ENCODE data around the gene RTL10.

The RTL10 gene

DNA sequence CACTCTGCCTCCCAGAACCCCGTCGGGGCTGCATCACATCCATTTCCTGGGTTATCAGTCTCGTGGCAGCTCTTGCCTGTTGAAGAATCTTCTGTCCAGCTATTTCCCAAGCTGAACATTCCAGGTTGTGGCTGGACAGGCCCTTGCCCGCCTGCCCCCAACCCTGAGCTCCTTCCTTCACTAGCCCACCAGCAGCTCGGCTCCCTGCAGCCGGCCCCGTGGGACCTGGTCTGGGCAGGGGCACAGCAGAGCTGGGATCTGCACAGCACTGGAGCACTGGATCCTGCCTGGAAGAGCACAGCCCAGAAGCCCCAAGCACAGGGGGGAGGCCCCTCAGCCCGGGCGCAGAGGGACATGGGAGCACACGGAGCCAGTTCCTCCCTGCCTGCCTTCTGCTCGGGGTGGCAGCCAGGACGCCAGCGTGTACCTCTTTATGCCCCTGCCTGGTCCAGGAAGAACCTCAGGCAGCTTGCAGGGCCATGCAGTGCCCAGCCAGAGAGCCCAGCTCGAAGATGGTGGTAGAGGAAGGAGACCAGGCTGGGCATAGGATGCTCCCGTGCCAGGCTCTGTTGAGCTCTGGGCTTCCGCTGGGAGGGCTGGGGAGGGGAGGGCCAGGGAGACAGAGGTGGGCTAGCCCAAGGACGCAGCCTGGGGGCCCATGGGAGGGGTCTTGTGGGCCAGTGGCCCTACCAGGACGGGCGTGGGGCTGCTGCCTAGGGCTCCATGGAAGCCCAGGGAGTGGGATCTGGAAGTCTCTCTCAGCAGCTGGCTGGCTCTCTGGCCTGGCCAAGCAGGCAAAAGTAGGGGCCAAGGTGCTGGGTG, 16.6 kb upstream of the RTL10 start:
- H3K4me1 ChIP-seq, result no peaks in the 10 kb centered on the region
- no peaks in the 10 kb centered on the region for H3K79me2 ChIP-seq

DNA sequence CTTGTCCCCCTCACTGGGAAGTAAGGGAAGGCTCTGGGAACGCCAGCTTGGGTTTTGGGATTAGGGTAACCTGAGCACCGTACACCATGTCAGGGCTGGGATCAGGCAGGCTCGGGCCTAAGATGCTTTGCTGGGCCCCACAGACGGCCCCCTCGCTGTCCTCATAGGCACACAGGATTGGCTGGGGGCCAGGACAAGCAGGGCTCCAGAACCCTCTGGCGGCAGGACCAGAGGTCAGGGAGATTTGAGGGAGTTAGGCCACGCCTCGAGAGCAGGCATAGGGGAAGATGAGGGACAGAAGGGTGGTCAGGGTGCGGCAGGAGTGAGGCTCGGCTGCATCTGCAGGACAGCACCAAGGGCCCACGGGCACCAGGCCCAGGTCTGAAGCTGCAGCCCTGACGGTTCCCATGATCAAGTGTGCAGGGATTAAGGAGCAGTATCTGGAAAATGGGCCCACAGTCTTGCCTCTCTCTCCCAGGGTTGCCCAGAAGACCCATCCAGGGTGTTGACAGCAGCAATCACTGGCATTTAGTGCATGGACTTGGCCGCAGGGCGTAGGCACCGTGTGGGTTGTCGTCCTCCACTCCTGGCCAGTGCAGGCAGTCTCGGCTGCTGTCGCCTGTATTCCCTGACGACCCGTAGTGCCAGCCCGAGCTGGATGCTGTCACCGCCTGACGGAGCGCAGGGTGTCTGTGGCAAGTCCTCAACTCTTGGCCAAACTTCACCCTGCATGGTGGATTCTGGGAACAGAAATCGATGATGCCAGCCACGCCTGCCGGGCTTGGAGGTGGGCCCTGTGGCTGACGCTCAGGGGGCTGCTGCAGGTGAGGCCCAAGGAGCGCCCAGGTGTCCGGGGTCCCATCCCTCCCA, 15.7 kb upstream of the RTL10 start:
- Histone ChIP-seq H3K27me3 (ENCODE audit: control insufficient read depth, insufficient read depth, low read length) (no peaks in the 10 kb centered on the region), H3K4me3 (ENCODE audit: low read depth, low read length) (no peak overlapping the region), H3K79me2 (no peaks in the 10 kb centered on the region), H3K9me3 (ENCODE audit: control insufficient read depth, low read length) (no peaks in the 10 kb centered on the region), H3K27ac (no peak overlapping the region), H3K4me1 (no peaks in the 10 kb centered on the region), H3K9ac (no peak overlapping the region), H3K36me3 (ENCODE audit: control insufficient read depth, insufficient read depth, low read length) (no peaks in the 10 kb centered on the region), H3K4me2 (ENCODE audit: low read length) (no peak overlapping the region), H2AFZ (no peak overlapping the region)
- TF ChIP-seq, protein P1, sequence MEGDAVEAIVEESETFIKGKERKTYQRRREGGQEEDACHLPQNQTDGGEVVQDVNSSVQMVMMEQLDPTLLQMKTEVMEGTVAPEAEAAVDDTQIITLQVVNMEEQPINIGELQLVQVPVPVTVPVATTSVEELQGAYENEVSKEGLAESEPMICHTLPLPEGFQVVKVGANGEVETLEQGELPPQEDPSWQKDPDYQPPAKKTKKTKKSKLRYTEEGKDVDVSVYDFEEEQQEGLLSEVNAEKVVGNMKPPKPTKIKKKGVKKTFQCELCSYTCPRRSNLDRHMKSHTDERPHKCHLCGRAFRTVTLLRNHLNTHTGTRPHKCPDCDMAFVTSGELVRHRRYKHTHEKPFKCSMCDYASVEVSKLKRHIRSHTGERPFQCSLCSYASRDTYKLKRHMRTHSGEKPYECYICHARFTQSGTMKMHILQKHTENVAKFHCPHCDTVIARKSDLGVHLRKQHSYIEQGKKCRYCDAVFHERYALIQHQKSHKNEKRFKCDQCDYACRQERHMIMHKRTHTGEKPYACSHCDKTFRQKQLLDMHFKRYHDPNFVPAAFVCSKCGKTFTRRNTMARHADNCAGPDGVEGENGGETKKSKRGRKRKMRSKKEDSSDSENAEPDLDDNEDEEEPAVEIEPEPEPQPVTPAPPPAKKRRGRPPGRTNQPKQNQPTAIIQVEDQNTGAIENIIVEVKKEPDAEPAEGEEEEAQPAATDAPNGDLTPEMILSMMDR (IDR thresholded peaks at IDR 0.05), result no peak

More for the DNA sequence above, 16.6 kb upstream of the RTL10 start:
- Histone ChIP-seq H2AFZ (no peak overlapping the region), H3K4me3 (ENCODE audit: low read depth, low read length) (no peak overlapping the region), H3K4me2 (ENCODE audit: low read length) (no peak overlapping the region), H3K9ac (no peak overlapping the region), H3K36me3 (ENCODE audit: control insufficient read depth, insufficient read depth, low read length) (no peaks in the 10 kb centered on the region), H3K27me3 (ENCODE audit: control insufficient read depth, insufficient read depth, low read length) (no peaks in the 10 kb centered on the region), H3K9me3 (ENCODE audit: control insufficient read depth, low read length) (no peaks in the 10 kb centered on the region), H3K27ac (no peak overlapping the region)
- TF ChIP-seq, protein P1 (IDR thresholded peaks at IDR 0.05), result no peak

DNA sequence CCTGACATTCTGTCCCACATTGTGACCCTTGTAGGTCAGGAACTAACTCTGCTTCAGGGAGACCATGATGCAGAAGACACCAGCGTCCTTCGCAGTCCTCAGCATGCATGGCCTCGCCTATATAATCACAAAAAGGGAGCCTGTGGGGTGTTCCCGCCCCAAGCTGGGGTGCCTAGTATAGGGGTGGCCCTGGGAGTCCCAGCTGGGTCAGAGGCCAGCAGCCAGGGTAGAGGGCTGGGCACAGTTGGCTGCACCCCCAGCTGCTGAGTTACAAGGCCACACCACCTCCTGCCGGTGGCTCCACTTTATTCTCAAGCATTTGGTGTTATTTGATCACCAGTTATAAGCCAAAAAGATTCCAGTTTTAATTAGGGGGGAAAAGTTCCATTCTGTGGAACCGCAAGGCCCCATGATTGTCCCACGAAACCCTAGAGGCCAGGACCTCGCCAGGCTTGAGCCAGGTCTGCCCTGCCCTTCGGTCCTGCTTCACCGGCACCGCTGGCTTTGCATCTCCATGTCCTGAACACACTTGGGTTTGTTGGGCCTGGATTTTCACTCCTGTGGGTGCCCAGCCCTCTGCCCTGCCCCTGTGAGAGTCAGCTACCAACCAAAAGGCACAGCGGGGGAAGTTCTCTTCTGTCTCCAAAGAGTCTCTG, 15.0 kb upstream of the RTL10 start:
- no peaks in the 10 kb centered on the region for H3K36me3 ChIP-seq (ENCODE audit: control insufficient read depth, insufficient read depth, low read length)
- no peak overlapping the region for H2AFZ ChIP-seq
- no peaks in the 10 kb centered on the region for H3K79me2 ChIP-seq
- no peaks in the 10 kb centered on the region for H3K9me3 ChIP-seq (ENCODE audit: control insufficient read depth, low read length)
- TF ChIP-seq, protein P1 (IDR thresholded peaks at IDR 0.05), result no peak
- H3K27ac ChIP-seq, result no peak overlapping the region
- H3K4me1 ChIP-seq, result no peaks in the 10 kb centered on the region
- no peaks in the 10 kb centered on the region for H3K27me3 ChIP-seq (ENCODE audit: control insufficient read depth, insufficient read depth, low read length)
- H3K4me3 ChIP-seq (ENCODE audit: low read depth, low read length), result no peak overlapping the region
- H3K9ac ChIP-seq, result no peak overlapping the region
- no peak overlapping the region for H3K4me2 ChIP-seq (ENCODE audit: low read length)

DNA sequence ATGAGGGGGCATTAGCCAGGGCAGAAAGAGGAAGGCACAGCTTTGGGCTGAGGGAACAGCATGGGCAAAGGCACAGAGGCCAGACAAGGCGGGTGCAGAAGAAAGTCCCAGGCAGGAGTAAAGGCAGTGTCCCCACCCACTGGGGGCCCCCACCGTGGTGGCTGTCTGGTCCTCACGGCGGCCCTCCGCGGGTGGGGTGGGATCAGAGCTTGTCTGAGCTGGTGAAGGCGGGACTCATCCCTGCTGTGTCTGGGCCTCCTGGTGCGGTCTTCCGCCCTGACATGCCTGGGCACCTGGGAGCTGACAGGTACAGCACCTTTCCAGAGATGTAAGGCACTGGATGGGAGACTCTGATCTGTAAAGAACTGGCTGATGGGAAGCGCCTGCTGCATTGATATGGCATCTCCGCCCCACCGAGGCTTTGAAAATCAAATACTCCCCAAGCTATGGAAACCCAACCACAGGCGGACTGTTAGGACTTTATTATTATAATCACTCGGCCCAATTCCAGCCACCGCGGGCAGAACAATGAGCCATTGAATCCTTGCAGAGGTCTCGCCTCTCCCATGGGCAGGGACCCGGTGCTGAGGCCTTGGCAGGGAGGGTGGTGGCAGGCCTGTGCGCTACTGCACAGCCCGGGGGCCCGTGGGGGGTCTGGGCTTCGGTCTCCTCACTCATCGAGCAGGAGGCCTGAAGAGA, 14.2 kb upstream of the RTL10 start:
- no peak overlapping the region for H2AFZ ChIP-seq
- H3K9me3 ChIP-seq (ENCODE audit: control insufficient read depth, low read length), result no peaks in the 10 kb centered on the region
- TF ChIP-seq, protein P1 (IDR thresholded peaks at IDR 0.05), result no peak
- no peak overlapping the region for H3K9ac ChIP-seq
- no peaks in the 10 kb centered on the region for H3K4me1 ChIP-seq
- H3K4me3 ChIP-seq (ENCODE audit: low read depth, low read length), result no peak overlapping the region
- H3K27ac ChIP-seq, result no peak overlapping the region
- no peaks in the 10 kb centered on the region for H3K36me3 ChIP-seq (ENCODE audit: control insufficient read depth, insufficient read depth, low read length)
- no peaks in the 10 kb centered on the region for H3K27me3 ChIP-seq (ENCODE audit: control insufficient read depth, insufficient read depth, low read length)
- no peaks in the 10 kb centered on the region for H3K79me2 ChIP-seq
- no peak overlapping the region for H3K4me2 ChIP-seq (ENCODE audit: low read length)
